Fibroblast of skin of right quadriceps (primary cell): ENCODE measurements around the gene UBE2D2.
"Not testable (repeated sequence)": the region's sequence is repeated elsewhere in the genome, so short reads cannot be mapped to it uniquely, and the experiment has no call there.

Experiments
- DNase-seq: peaks from one replicate; pipeline ENCODE4 v3.0.0-alpha.2; 2013

Gene UBE2D2

GRCh38 chr5:139584137-139584536, 23.0 kb downstream of the UBE2D2 start:
- no peak for DNase-seq

- not testable (repeated sequence) for DNase-seq
Observed at GRCh38 chr5:139588116-139588515, 27.0 kb downstream of the UBE2D2 start.

- DNase-seq = no peak
Observed at GRCh38 chr5:139588962-139589361, 27.8 kb downstream of the UBE2D2 start.

- no peak for DNase-seq
Observed at GRCh38 chr5:139592289-139592688, 31.1 kb downstream of the UBE2D2 start.

- not testable (repeated sequence) for DNase-seq
Observed at GRCh38 chr5:139593076-139593475, 31.9 kb downstream of the UBE2D2 start.

GRCh38 chr5:139593716-139594319, 32.7 kb downstream of the UBE2D2 start:
- DNase-seq = peak; percentile 59

GRCh38 chr5:139597134-139597533, 36.0 kb downstream of the UBE2D2 start:
- no peak for DNase-seq

- DNase-seq = not testable (repeated sequence)
Observed at GRCh38 chr5:139598601-139598965, 37.4 kb downstream of the UBE2D2 start.

- peak; percentile 49 for DNase-seq
Observed at GRCh38 chr5:139600336-139600949, 39.3 kb downstream of the UBE2D2 start.

- DNase-seq = no peak
Observed at GRCh38 chr5:139601429-139601828, 40.3 kb downstream of the UBE2D2 start.

GRCh38 chr5:139601948-139602347, 40.8 kb downstream of the UBE2D2 start:
- DNase-seq = not testable (repeated sequence)

- DNase-seq = no peak
Observed at GRCh38 chr5:139605887-139606286, 44.7 kb downstream of the UBE2D2 start.

GRCh38 chr5:139611703-139612584, 50.8 kb downstream of the UBE2D2 start:
- no peak for DNase-seq

- DNase-seq = no peak
Observed at GRCh38 chr5:139619861-139620260, 58.7 kb downstream of the UBE2D2 start.

- not testable (repeated sequence) for DNase-seq
Observed at GRCh38 chr5:139625398-139625797, 64.3 kb downstream of the UBE2D2 start.

GRCh38 chr5:139630855-139631254, 69.7 kb downstream of the UBE2D2 start:
- no peak for DNase-seq

- DNase-seq = no peak
Observed at GRCh38 chr5:139631520-139632165, 70.5 kb downstream of the UBE2D2 start.

GRCh38 chr5:139633295-139634027, 72.3 kb downstream of the UBE2D2 start:
- peak; percentile 66 for DNase-seq

- no peak for DNase-seq
Observed at GRCh38 chr5:139634028-139634325, 72.8 kb downstream of the UBE2D2 start.

GRCh38 chr5:139634541-139634940, 73.4 kb downstream of the UBE2D2 start:
- DNase-seq = no peak

- no peak for DNase-seq
Observed at GRCh38 chr5:139635191-139635590, 74.1 kb downstream of the UBE2D2 start.

- peak; percentile 91 for DNase-seq
Observed at GRCh38 chr5:139635606-139636206, 74.6 kb downstream of the UBE2D2 start.
